SHP77 (cell line): ENCODE measurements around the gene CLCN7.
A peak's percentile ranks its signal among the peaks of the same experiment; 100 is the strongest.
"Not testable (repeated sequence)": the region's sequence is repeated elsewhere in the genome, so short reads cannot be mapped to it uniquely, and the experiment has no call there.

Source experiments
- DNase-seq, 2 experiments: peaks; one replicate each; lab custom pipeline; 2025; lab: John Stamatoyannopoulos, UW

CLCN7 gene

GRCh38 chr16:1445518-1446203 lies 29.2 kb downstream of the CLCN7 start:
- no peak for DNase-seq

GRCh38 chr16:1444730-1445517 lies 29.9 kb downstream of the CLCN7 start:
- DNase-seq, result no peak

GRCh38 chr16:1443980-1444729 lies 30.7 kb downstream of the CLCN7 start, which contains the start of gene CCDC154:
TSS of gene CCDC154 (minus strand) at chr16:1444556. CDS start at chr16:1444322, 234 bp downstream.
- DNase-seq, result no peak

- no peak for DNase-seq
Observed at GRCh38 chr16:1443403-1443973, 31.3 kb downstream of the CLCN7 start.

- no peak for DNase-seq
Observed at GRCh38 chr16:1442697-1443096, 32.1 kb downstream of the CLCN7 start.

- DNase-seq, result no peak
Observed at GRCh38 chr16:1441391-1441829, 33.4 kb downstream of the CLCN7 start.

GRCh38 chr16:1439699-1440074 lies 35.1 kb downstream of the CLCN7 start:
- DNase-seq, result not testable (repeated sequence)

- peak; percentile 58 to 71 for DNase-seq
Observed at GRCh38 chr16:1439058-1439698, 35.6 kb downstream of the CLCN7 start.

GRCh38 chr16:1438229-1439057 lies 36.4 kb downstream of the CLCN7 start:
- no peak for DNase-seq

- peak in 1 of 2 experiments; percentile 34 for DNase-seq
Observed at GRCh38 chr16:1437606-1438005, 37.2 kb downstream of the CLCN7 start.

- DNase-seq, result no peak
Observed at GRCh38 chr16:1436731-1437355, 38.0 kb downstream of the CLCN7 start.

GRCh38 chr16:1435921-1436697 lies 38.7 kb downstream of the CLCN7 start:
- DNase-seq, result no peak

GRCh38 chr16:1434644-1435592 lies 39.9 kb downstream of the CLCN7 start:
- DNase-seq, result no peak

GRCh38 chr16:1433756-1434155 lies 41.1 kb downstream of the CLCN7 start:
- DNase-seq, result no peak

- DNase-seq, result no peak
Observed at GRCh38 chr16:1433263-1433560, 41.6 kb downstream of the CLCN7 start.

- DNase-seq, result no peak
Observed at GRCh38 chr16:1432388-1433262, 42.2 kb downstream of the CLCN7 start.

- no peak for DNase-seq
Observed at GRCh38 chr16:1431497-1432270, 43.1 kb downstream of the CLCN7 start.
